GM12864 (cell line): ENCODE data around the gene OAS2.

ENCODE experiments used
- DNase-seq: peaks from one replicate; pipeline ENCODE4 v3.0.0-alpha.2; 2011; ENCODE audit warnings: low read depth
- H3K4me3 ChIP-seq: 2 replicates; pipeline ENCODE4 v1.5.1; 2011; ENCODE audit warnings: mild to moderate bottlenecking, low read depth, low read length, control low read depth
- CTCF ChIP-seq: IDR thresholded peaks from 2 replicates; pipeline ENCODE4 v1.5.1; 2011; ENCODE audit warnings: low read depth, mild to moderate bottlenecking, moderate library complexity, low read length, control low read depth, inconsistent platforms; ENCODE audit errors: missing control alignments

The OAS2 gene

GRCh38 chr12:112964067-112964670, 14.2 kb upstream of the OAS2 start:
- no peak overlapping the region for H3K4me3 ChIP-seq
- no peak for DNase-seq
- no peak for TF ChIP-seq CTCF

GRCh38 chr12:112964915-112965314, 13.4 kb upstream of the OAS2 start:
- TF ChIP-seq CTCF, result no peak
- H3K4me3 ChIP-seq, result no peak overlapping the region
- DNase-seq, result no peak

DNA sequence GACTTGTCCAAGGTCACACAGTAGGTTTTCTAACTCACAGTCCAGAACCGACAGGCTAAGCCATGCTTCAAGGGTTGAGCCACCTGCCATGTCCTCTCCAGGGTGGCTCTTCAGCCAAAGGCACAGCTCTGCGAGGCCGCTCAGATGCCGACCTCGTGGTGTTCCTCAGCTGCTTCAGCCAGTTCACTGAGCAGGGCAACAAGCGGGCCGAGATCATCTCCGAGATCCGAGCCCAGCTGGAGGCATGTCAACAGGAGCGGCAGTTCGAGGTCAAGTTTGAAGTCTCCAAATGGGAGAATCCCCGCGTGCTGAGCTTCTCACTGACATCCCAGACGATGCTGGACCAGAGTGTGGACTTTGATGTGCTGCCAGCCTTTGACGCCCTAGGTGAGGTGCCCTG, 12.7 kb upstream of the OAS2 start:
- no peak overlapping the region for H3K4me3 ChIP-seq
- no peak for TF ChIP-seq CTCF
- no peak for DNase-seq

DNA sequence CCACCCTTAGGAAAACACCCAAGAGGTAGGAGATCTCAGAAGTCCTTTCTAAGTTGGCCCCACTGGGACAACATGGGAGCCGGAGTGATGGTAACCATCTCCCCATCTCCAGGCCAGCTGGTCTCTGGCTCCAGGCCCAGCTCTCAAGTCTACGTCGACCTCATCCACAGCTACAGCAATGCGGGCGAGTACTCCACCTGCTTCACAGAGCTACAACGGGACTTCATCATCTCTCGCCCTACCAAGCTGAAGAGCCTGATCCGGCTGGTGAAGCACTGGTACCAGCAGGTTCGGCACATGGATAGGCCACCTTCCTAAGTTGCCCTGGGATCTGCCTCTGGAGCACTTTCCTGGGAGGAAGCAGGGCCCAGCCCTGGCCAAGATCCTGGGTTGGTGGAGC, 11.0 kb upstream of the OAS2 start:
- TF ChIP-seq CTCF, result no peak
- no peak for DNase-seq
- H3K4me3 ChIP-seq, result no peak overlapping the region

- no peak for DNase-seq
- H3K4me3 ChIP-seq, result no peak overlapping the region
- TF ChIP-seq CTCF, result no peak
Measured at GRCh38 chr12:112967858-112968257, 10.5 kb upstream of the OAS2 start.

GRCh38 chr12:112969547-112970306, 8.6 kb upstream of the OAS2 start:
- no peak for TF ChIP-seq CTCF
- no peak overlapping the region for H3K4me3 ChIP-seq
- no peak for DNase-seq

- H3K4me3 ChIP-seq, result no peak overlapping the region
- no peak for TF ChIP-seq CTCF
- no peak for DNase-seq
Measured at GRCh38 chr12:112970391-112970790, 7.9 kb upstream of the OAS2 start.
